ENCODE data around the gene CDH19. TPM values are rescaled to one million over a fixed set of nuclear protein-coding genes. Genes with fewer than 3 reads are reported as not detected.

CDH19 gene
- polyA plus RNA-seq, 1 donor (not counting 4 experiments of a cell fraction or from before 2014, with no cell fraction given) = not detected

DNA sequence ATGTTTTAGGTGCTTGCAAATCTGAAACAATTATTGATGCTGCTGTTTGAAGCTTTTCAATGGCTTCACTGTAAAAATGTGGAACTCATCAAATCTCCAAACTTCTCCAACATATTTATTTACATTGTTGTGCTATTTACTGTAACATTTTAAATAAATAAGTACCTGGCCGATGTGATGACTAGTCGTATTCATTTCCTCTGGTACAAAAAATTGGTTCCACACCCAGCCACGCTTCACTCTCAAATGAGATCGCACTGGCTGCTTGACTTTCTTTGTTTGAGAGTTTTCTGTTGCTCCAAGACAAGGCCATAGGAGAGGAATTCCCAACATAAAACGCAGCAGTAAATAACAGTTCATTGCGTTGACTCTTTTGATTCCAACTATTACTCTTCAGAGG is 32.0 kb downstream of the CDH19 start:
- H3K27ac ChIP-seq (ENCODE audit: control insufficient read depth, insufficient read depth, low read length) = no peak overlapping the region
- H2AFZ ChIP-seq (ENCODE audit: control insufficient read depth, low read length) = no peak overlapping the region
- DNase-seq (ENCODE audit: low read depth, low spot score) (no peak), FAIRE-seq (no peak)
- dilution Hi-C loops (cut with MboI; ENCODE audit: extremely low pct_ligation_motif_present, low sequenced_read_pairs) = no loop called here
- no peak for TF ChIP-seq CTCF (optimal IDR thresholded peaks at IDR 0.05 in 1 of 3, IDR thresholded peaks at IDR 0.05 in 1 of 3, conservative IDR thresholded peaks at IDR 0.05 in 1 of 3; ENCODE audit: extremely low read depth in 1 of 3, insufficient read depth in 2 of 3, low read length in 3 of 3)
- no peak for TF ChIP-seq EZH2 (IDR thresholded peaks at IDR 0.05; ENCODE audit: low read length)
- H3K27me3 ChIP-seq (ENCODE audit: control insufficient read depth, extremely low read depth, insufficient read depth, low read length) = no peaks in the 10 kb centered on the region
- no peaks in the 10 kb centered on the region for H3K36me3 ChIP-seq (ENCODE audit: control insufficient read depth in 2 of 2, extremely low read depth in 1 of 2, insufficient read depth in 2 of 2, low read length in 2 of 2)
- H3K4me2 ChIP-seq (ENCODE audit: control insufficient read depth, extremely low read depth, insufficient read depth, low read depth, low read length) = no peak overlapping the region
- H3K4me1 ChIP-seq (ENCODE audit: control insufficient read depth, extremely low read depth, insufficient read depth, low read length) = no peaks in the 10 kb centered on the region
- H3K9me1 ChIP-seq (ENCODE audit: control insufficient read depth, extremely low read depth, insufficient read depth, low read length) = no peaks in the 10 kb centered on the region
- H3K79me2 ChIP-seq (ENCODE audit: control insufficient read depth, insufficient read depth, low read length) = no peaks in the 10 kb centered on the region
- no peaks in the 10 kb centered on the region for H4K20me1 ChIP-seq (ENCODE audit: control insufficient read depth, extremely low read depth, insufficient read depth, low read length)
- no peak overlapping the region for H3K9ac ChIP-seq (ENCODE audit: control insufficient read depth, extremely low read depth, insufficient read depth, low read length)
- H3K4me3 ChIP-seq (ENCODE audit: control insufficient read depth in 2 of 3, extremely low read depth in 1 of 3, insufficient read depth in 2 of 3, low read depth in 1 of 3, low read length in 3 of 3) = no peak overlapping the region
- H3K9me3 ChIP-seq (ENCODE audit: control insufficient read depth, low read depth, low read length) = no peaks in the 10 kb centered on the region

GRCh38 chr18:66566616-66567015 is 37.3 kb downstream of the CDH19 start:
- Histone ChIP-seq H4K20me1 (ENCODE audit: control insufficient read depth, extremely low read depth, insufficient read depth, low read length) (no peaks in the 10 kb centered on the region), H3K36me3 (ENCODE audit: control insufficient read depth in 2 of 2, extremely low read depth in 1 of 2, insufficient read depth in 2 of 2, low read length in 2 of 2) (no peaks in the 10 kb centered on the region), H3K9me3 (ENCODE audit: control insufficient read depth, low read depth, low read length) (no peaks in the 10 kb centered on the region), H2AFZ (ENCODE audit: control insufficient read depth, low read length) (no peak overlapping the region), H3K4me1 (ENCODE audit: control insufficient read depth, extremely low read depth, insufficient read depth, low read length) (no peaks in the 10 kb centered on the region), H3K27me3 (ENCODE audit: control insufficient read depth, extremely low read depth, insufficient read depth, low read length) (no peaks in the 10 kb centered on the region), H3K4me2 (ENCODE audit: control insufficient read depth, extremely low read depth, insufficient read depth, low read depth, low read length) (no peak overlapping the region), H3K9me1 (ENCODE audit: control insufficient read depth, extremely low read depth, insufficient read depth, low read length) (no peaks in the 10 kb centered on the region), H3K27ac (ENCODE audit: control insufficient read depth, insufficient read depth, low read length) (no peak overlapping the region), H3K79me2 (ENCODE audit: control insufficient read depth, insufficient read depth, low read length) (no peaks in the 10 kb centered on the region), H3K9ac (ENCODE audit: control insufficient read depth, extremely low read depth, insufficient read depth, low read length) (no peak overlapping the region), H3K4me3 (ENCODE audit: control insufficient read depth in 2 of 3, extremely low read depth in 1 of 3, insufficient read depth in 2 of 3, low read depth in 1 of 3, low read length in 3 of 3) (no peak overlapping the region)
- no peak for FAIRE-seq
- no peak for TF ChIP-seq CTCF (optimal IDR thresholded peaks at IDR 0.05 in 1 of 3, IDR thresholded peaks at IDR 0.05 in 1 of 3, conservative IDR thresholded peaks at IDR 0.05 in 1 of 3; ENCODE audit: extremely low read depth in 1 of 3, insufficient read depth in 2 of 3, low read length in 3 of 3)
- TF ChIP-seq EZH2 (IDR thresholded peaks at IDR 0.05; ENCODE audit: low read length) = no peak
- dilution Hi-C loops (cut with MboI; ENCODE audit: extremely low pct_ligation_motif_present, low sequenced_read_pairs) = no loop called here
- no peak for DNase-seq (ENCODE audit: low read depth, low spot score)

Data from keratinocyte (primary cell).